ENCODE results near the gene ERC2.

Gene ERC2

GRCh38 chr3:55541456-55541855 lies 926.8 kb downstream of the ERC2 start:
- no peak for DNase-seq
- H3K36me3 ChIP-seq, result no peaks in the 10 kb centered on the region
- H3K9me3 ChIP-seq, result no peaks in the 10 kb centered on the region
- H3K27me3 ChIP-seq, result no peaks in the 10 kb centered on the region
- no peak overlapping the region for H3K4me3 ChIP-seq (ENCODE audit: low read depth, low read length)
- TF ChIP-seq CTCF (IDR thresholded peaks at IDR 0.05; ENCODE audit: low read depth, low read length), result no peak
- H3K4me1 ChIP-seq, result no peaks in the 10 kb centered on the region

- Histone ChIP-seq H3K4me1 (no peaks in the 10 kb centered on the region), H3K4me3 (ENCODE audit: low read depth, low read length) (no peak overlapping the region), H3K9me3 (no peaks in the 10 kb centered on the region), H3K36me3 (no peaks in the 10 kb centered on the region), H3K27me3 (no peaks in the 10 kb centered on the region)
- TF ChIP-seq CTCF (IDR thresholded peaks at IDR 0.05; ENCODE audit: low read depth, low read length), result no peak
- DNase-seq, result no peak
Measured at GRCh38 chr3:55541016-55541415, 927.3 kb downstream of the ERC2 start.

- Histone ChIP-seq H3K4me3 (ENCODE audit: low read depth, low read length) (no peak overlapping the region), H3K4me1 (no peaks in the 10 kb centered on the region), H3K9me3 (no peaks in the 10 kb centered on the region), H3K36me3 (no peaks in the 10 kb centered on the region), H3K27me3 (no peaks in the 10 kb centered on the region)
- TF ChIP-seq CTCF (IDR thresholded peaks at IDR 0.05; ENCODE audit: low read depth, low read length), result no peak
- no peak for DNase-seq
Measured at GRCh38 chr3:55540579-55540978, 927.7 kb downstream of the ERC2 start.

- no peaks in the 10 kb centered on the region for H3K36me3 ChIP-seq
- H3K9me3 ChIP-seq, result no peaks in the 10 kb centered on the region
- no peaks in the 10 kb centered on the region for H3K27me3 ChIP-seq
- no peak for TF ChIP-seq CTCF (IDR thresholded peaks at IDR 0.05; ENCODE audit: low read depth, low read length)
- no peaks in the 10 kb centered on the region for H3K4me1 ChIP-seq
- no peak overlapping the region for H3K4me3 ChIP-seq (ENCODE audit: low read depth, low read length)
- DNase-seq, result no peak
Measured at GRCh38 chr3:55538158-55538557, 930.1 kb downstream of the ERC2 start.

- H3K4me1 ChIP-seq, result no peaks in the 10 kb centered on the region
- H3K36me3 ChIP-seq, result no peaks in the 10 kb centered on the region
- no peak for DNase-seq
- no peak overlapping the region for H3K4me3 ChIP-seq (ENCODE audit: low read depth, low read length)
- H3K27me3 ChIP-seq, result no peaks in the 10 kb centered on the region
- no peaks in the 10 kb centered on the region for H3K9me3 ChIP-seq
- no peak for TF ChIP-seq CTCF (IDR thresholded peaks at IDR 0.05; ENCODE audit: low read depth, low read length)
Measured at GRCh38 chr3:55537563-55537962, 930.7 kb downstream of the ERC2 start.

- no peak for DNase-seq
- Histone ChIP-seq H3K27me3 (no peaks in the 10 kb centered on the region), H3K9me3 (no peaks in the 10 kb centered on the region), H3K36me3 (no peaks in the 10 kb centered on the region), H3K4me3 (ENCODE audit: low read depth, low read length) (no peak overlapping the region), H3K4me1 (no peaks in the 10 kb centered on the region)
- no peak for TF ChIP-seq CTCF (IDR thresholded peaks at IDR 0.05; ENCODE audit: low read depth, low read length)
Measured at GRCh38 chr3:55537129-55537528, 931.1 kb downstream of the ERC2 start.
